IMR-90 (cell line): ENCODE measurements around the gene DPYD. TPM values are rescaled to one million over a fixed set of nuclear protein-coding genes. Genes with fewer than 3 reads are reported as not detected.

Experiments used
- ATAC-seq: fragments of 200-7000 bp; cut with Tn5 transposase; 2 replicates; pipeline ENCODE4 v1.9.1; 2020; ENCODE audit warnings: low read depth, mild to moderate bottlenecking, moderate library complexity
- BruUV-seq: library from RNA; stranded (reverse); fragments of 400-500 nt; replicated peaks from 2 replicates; lab custom pipeline; 2021; lab: Mats Ljungman, UMichigan
- CTCF ChIA-PET: fragments of 300-600 bp; formaldehyde crosslinking; extraction: SDS; loops from one replicate; lab custom pipeline; 2021; ENCODE audit warnings: antibody characterized with exemption; lab: Yijun Ruan, JAX
- POLR2A ChIA-PET: fragments of 300-600 bp; sonication (Branson Sonifier 250); formaldehyde crosslinking; loops from one replicate; lab custom pipeline; 2022; ENCODE audit warnings: antibody characterized with exemption; ENCODE audit not compliant: unreplicated experiment; lab: Charles Lee
- DNase-seq: peaks from one replicate; pipeline ENCODE4 v3.0.0; 2013
- H2AFZ ChIP-seq: replicated peaks from 2 replicates; pipeline ENCODE3; 2013; ENCODE audit warnings: low read length, mild to moderate bottlenecking; ENCODE audit not compliant: poor library complexity
- H2AK5ac ChIP-seq: 2 replicates; pipeline ENCODE4 v1.6.1; 2013; ENCODE audit warnings: low read depth, low read length, inconsistent platforms
- H2AK9ac ChIP-seq: replicated peaks from 2 replicates; pipeline ENCODE3; 2013; ENCODE audit warnings: mild to moderate bottlenecking, low read depth, low read length, moderate library complexity; ENCODE audit not compliant: poor library complexity
- H2BK120ac ChIP-seq: 2 replicates; pipeline ENCODE4 v1.6.1; 2013; ENCODE audit warnings: low read depth, low read length, inconsistent platforms
- H2BK15ac ChIP-seq: 3 replicates; pipeline ENCODE4 v1.6.1; 2013; ENCODE audit warnings: low read depth, low read length, inconsistent platforms
- H2BK20ac ChIP-seq: 2 replicates; pipeline ENCODE4 v1.6.1; 2013; ENCODE audit warnings: low read depth, mild to moderate bottlenecking, inconsistent platforms, low read length, moderate library complexity
- H2BK5ac ChIP-seq: 2 replicates; pipeline ENCODE4 v1.6.1; 2013; ENCODE audit warnings: mild to moderate bottlenecking, low read depth, low read length, inconsistent platforms; ENCODE audit not compliant: poor library complexity, severe bottlenecking
- H3K14ac ChIP-seq: replicated peaks from 2 replicates; pipeline ENCODE4 v1.6.1; 2013; ENCODE audit warnings: low read depth, low read length, inconsistent platforms
- H3K18ac ChIP-seq: 2 replicates; pipeline ENCODE4 v1.6.1; 2013; ENCODE audit warnings: low read depth, low read length, control low read depth
- H3K23ac ChIP-seq: 2 replicates; pipeline ENCODE4 v1.6.1; 2013; ENCODE audit warnings: low read depth, low read length, inconsistent platforms
- H3K27ac ChIP-seq: 2 replicates; pipeline ENCODE4 v1.5.1; 2013; ENCODE audit warnings: mild to moderate bottlenecking, control low read depth, low read length; ENCODE audit not compliant: insufficient read depth
- H3K27me3 ChIP-seq: 2 replicates; pipeline ENCODE4 v1.6.1; 2013; ENCODE audit warnings: low read length; ENCODE audit not compliant: control insufficient read depth, insufficient read depth
- H3K36me3 ChIP-seq: 2 replicates; pipeline ENCODE4 v1.6.1; 2013; ENCODE audit warnings: low read length, mixed read lengths; ENCODE audit not compliant: control insufficient read depth, insufficient read depth
- H3K4ac ChIP-seq: 2 replicates; pipeline ENCODE4 v1.6.1; 2013; ENCODE audit warnings: low read depth, low read length, inconsistent platforms
- H3K4me1 ChIP-seq: 2 replicates; pipeline ENCODE4 v1.6.1; 2013; ENCODE audit warnings: low read length, mixed read lengths; ENCODE audit not compliant: control insufficient read depth, insufficient read depth
- H3K4me2 ChIP-seq: 2 replicates; pipeline ENCODE4 v1.6.1; 2013; ENCODE audit warnings: low read depth, mild to moderate bottlenecking, control low read depth, low read length, moderate library complexity
- H3K4me3 ChIP-seq: 2 replicates; pipeline ENCODE4 v1.5.1; 2013; ENCODE audit warnings: low read depth, mild to moderate bottlenecking, control low read depth, low read length, moderate library complexity; ENCODE audit not compliant: insufficient read depth
- H3K56ac ChIP-seq: 2 replicates; pipeline ENCODE4 v1.6.1; 2013; ENCODE audit warnings: low read length, inconsistent platforms; ENCODE audit not compliant: insufficient read depth; ENCODE audit errors: extremely low read depth
- H3K79me1 ChIP-seq, 2 experiments: 2 replicates each; pipeline ENCODE4 v1.6.1; 2013; ENCODE audit warnings: low read length in 2 of 2, inconsistent platforms in 1 of 2, low read depth in 1 of 2
- H3K9ac ChIP-seq: 2 replicates; pipeline ENCODE4 v1.6.1; 2013; ENCODE audit warnings: low read depth, low read length, control low read depth
- H3K9me1 ChIP-seq: 2 replicates; pipeline ENCODE4 v1.6.1; 2013; ENCODE audit warnings: low read length, inconsistent platforms; ENCODE audit not compliant: insufficient read depth
- H3K9me3 ChIP-seq: 2 replicates; pipeline ENCODE4 v1.6.1; 2013; ENCODE audit warnings: low read length; ENCODE audit not compliant: control insufficient read depth, insufficient read depth
- H4K20me1 ChIP-seq: 2 replicates; pipeline ENCODE4 v1.6.1; 2013; ENCODE audit warnings: low read length, inconsistent platforms; ENCODE audit not compliant: insufficient read depth
- H4K5ac ChIP-seq: 2 replicates; pipeline ENCODE4 v1.6.1; 2013; ENCODE audit warnings: mild to moderate bottlenecking, low read depth, low read length, control low read depth
- H4K8ac ChIP-seq, 2 experiments: 2 replicates each; pipeline ENCODE4 v1.6.1; 2013; ENCODE audit warnings: low read depth in 2 of 2, low read length in 2 of 2, control low read depth in 1 of 2, inconsistent platforms in 1 of 2
- H4K91ac ChIP-seq: 2 replicates; pipeline ENCODE4 v1.6.1; 2013; ENCODE audit warnings: low read depth, low read length, inconsistent platforms; ENCODE audit not compliant: insufficient read depth
- BHLHE40 ChIP-seq: fragments of 150-350 bp; IDR thresholded peaks from 2 replicates; pipeline ENCODE4 v1.6.1; 2016; ENCODE audit warnings: mild to moderate bottlenecking, low read depth, low read length
- CEBPB ChIP-seq: IDR thresholded peaks from 2 replicates; pipeline ENCODE4 v1.6.1; 2012; ENCODE audit warnings: low read depth, low read length, improper control_type of control experiment
- CHD1 ChIP-seq: IDR thresholded peaks from 2 replicates; pipeline ENCODE4 v1.6.1; 2012; ENCODE audit warnings: low read depth, low read length, improper control_type of control experiment
- FOS ChIP-seq: fragments of 150-350 bp; IDR thresholded peaks from 2 replicates; pipeline ENCODE4 v1.6.1; 2016; ENCODE audit warnings: low read depth, low read length
- MAFK ChIP-seq: IDR thresholded peaks from 2 replicates; pipeline ENCODE4 v1.6.1; 2012; ENCODE audit warnings: low read depth, low read length, improper control_type of control experiment
- MAZ ChIP-seq: IDR thresholded peaks from 2 replicates; pipeline ENCODE4 v1.6.1; 2012; ENCODE audit warnings: low read depth, mild to moderate bottlenecking, low read length, improper control_type of control experiment, moderate library complexity, borderline replicate concordance
- MXI1 ChIP-seq: IDR thresholded peaks from 2 replicates; pipeline ENCODE4 v1.6.1; 2012; ENCODE audit warnings: low read depth, mild to moderate bottlenecking, low read length, moderate library complexity, borderline replicate concordance
- NFE2L2 ChIP-seq: fragments of 150-350 bp; IDR thresholded peaks from 2 replicates; pipeline ENCODE4 v1.6.1; 2016; ENCODE audit warnings: low read depth, mild to moderate bottlenecking, low read length
- POLR2A ChIP-seq: IDR thresholded peaks from 2 replicates; pipeline ENCODE4 v1.6.1; 2012; ENCODE audit warnings: mild to moderate bottlenecking, low read depth, low read length
- RAD21 ChIP-seq: IDR thresholded peaks from 2 replicates; pipeline ENCODE4 v1.6.1; 2012; ENCODE audit warnings: low read length, improper control_type of control experiment
- RCOR1 ChIP-seq: IDR thresholded peaks from 2 replicates; pipeline ENCODE4 v1.6.1; 2012; ENCODE audit warnings: mild to moderate bottlenecking, low read length, improper control_type of control experiment; ENCODE audit not compliant: insufficient replicate concordance
- RFX5 ChIP-seq: IDR thresholded peaks from 2 replicates; pipeline ENCODE4 v1.8.0; 2012; ENCODE audit warnings: low read depth, mild to moderate bottlenecking, low read length, moderate library complexity
- SMC3 ChIP-seq: fragments of 150-350 bp; IDR thresholded peaks from 2 replicates; pipeline ENCODE4 v1.6.1; 2016; ENCODE audit warnings: low read depth, mild to moderate bottlenecking, antibody characterized with exemption, low read length, moderate library complexity
- USF2 ChIP-seq: fragments of 150-350 bp; IDR thresholded peaks from 2 replicates; pipeline ENCODE4 v1.6.1; 2017; ENCODE audit warnings: mild to moderate bottlenecking, antibody characterized with exemption, low read length, low read depth
- WGBS, 2 experiments: methylation state at CpG; one replicate each; pipeline versions ENCODE4 v1.1.5 to v1.1.7; 2013; ENCODE audit warnings: missing lambda C conversion rate in 2 of 2; ENCODE audit not compliant: insufficient read length in 1 of 2; ENCODE audit errors: extremely low coverage in 2 of 2; 5-methylcytosine and 5-hydroxymethylcytosine counted together
- dilution Hi-C: fragments of 300-500 bp; cut with HindIII; formaldehyde crosslinking; loops from one replicate; pipeline ENCODE4 v1.14.3; 2018; ENCODE audit warnings: low sequenced_read_pairs; ENCODE audit not compliant: unreplicated experiment
- in situ Hi-C: fragments of 300-500 bp; cut with MboI; formaldehyde crosslinking; loops from 3 replicates; pipeline ENCODE4 v1.14.3; 2019; ENCODE audit warnings: low sequenced_read_pairs, inconsistent platforms, mixed read lengths
- intact Hi-C: fragments of 100-400 bp; cut with micrococcal nuclease; formaldehyde crosslinking; loops from 2 replicates; pipeline ENCODE4 v1.10.0; 2022
- polyA plus RNA-seq, 3 experiments: library from polyadenylated mRNA; depleted of rRNA; stranded (reverse); fragments of >200 nt; gene quantifications; 2 replicates each; pipeline ENCODE4 v1.2.3, GENCODE V29; 2012; ENCODE audit warnings: low replicate concordance in 1 of 3
- total RNA-seq: library from RNA; depleted of rRNA; stranded (reverse); fragments of >200 nt; gene quantifications from 2 replicates; pipeline ENCODE4 v1.2.3, GENCODE V29; 2012
- TF ChIP-seq, protein P1 (sequence below): conservative IDR thresholded peaks from 2 replicates; pipeline ENCODE4 v1.5.1; 2012; ENCODE audit warnings: mild to moderate bottlenecking, low read depth, low read length, improper control_type of control experiment
- TF ChIP-seq, protein P2 (sequence below): fragments of 150-350 bp; IDR thresholded peaks from 2 replicates; pipeline ENCODE4 v1.6.1; 2016; ENCODE audit warnings: low read depth, mild to moderate bottlenecking, low read length, moderate library complexity, borderline replicate concordance

Gene DPYD
- total and polyA plus RNA-seq, 2 of the 4 experiments (the other 2 are of a cell fraction) = 9.3 to 47.3 TPM

DNA sequence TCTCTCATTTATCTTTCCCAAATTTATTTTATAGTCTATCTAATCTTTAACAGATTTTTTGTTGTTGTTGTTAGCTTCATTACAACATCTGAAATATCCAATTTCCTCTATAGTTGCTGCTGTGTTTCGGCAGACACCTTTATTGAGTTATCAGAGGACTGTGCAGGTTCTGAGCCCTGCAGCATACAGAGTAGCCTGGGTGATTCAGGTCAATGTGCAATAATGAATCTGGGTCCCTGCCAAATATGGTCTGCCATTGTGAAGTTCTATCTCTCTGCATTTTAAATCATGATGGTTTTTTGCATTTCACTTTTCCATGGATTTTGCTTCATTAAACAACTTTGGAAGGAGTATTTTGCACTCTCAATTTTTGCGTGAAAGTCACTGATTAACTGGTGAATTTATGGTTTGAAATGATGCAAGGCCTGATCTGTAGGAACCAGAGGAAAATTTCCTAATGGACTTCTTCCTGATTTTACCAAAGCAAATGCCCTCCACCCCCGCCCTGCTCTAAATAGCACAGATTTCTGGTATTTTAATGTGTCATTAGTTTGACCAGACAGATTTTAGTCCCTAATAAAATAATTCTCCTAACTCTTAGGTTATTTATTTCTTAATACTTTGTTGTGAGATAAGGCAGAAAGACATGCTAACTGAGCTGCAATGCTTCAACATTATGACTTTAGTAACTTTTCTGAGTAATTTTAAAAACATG is 797.0 kb downstream of the DPYD start:
- no peak overlapping the region for H2BK20ac ChIP-seq
- no peak for TF ChIP-seq SMC3
- TF ChIP-seq, protein P1, sequence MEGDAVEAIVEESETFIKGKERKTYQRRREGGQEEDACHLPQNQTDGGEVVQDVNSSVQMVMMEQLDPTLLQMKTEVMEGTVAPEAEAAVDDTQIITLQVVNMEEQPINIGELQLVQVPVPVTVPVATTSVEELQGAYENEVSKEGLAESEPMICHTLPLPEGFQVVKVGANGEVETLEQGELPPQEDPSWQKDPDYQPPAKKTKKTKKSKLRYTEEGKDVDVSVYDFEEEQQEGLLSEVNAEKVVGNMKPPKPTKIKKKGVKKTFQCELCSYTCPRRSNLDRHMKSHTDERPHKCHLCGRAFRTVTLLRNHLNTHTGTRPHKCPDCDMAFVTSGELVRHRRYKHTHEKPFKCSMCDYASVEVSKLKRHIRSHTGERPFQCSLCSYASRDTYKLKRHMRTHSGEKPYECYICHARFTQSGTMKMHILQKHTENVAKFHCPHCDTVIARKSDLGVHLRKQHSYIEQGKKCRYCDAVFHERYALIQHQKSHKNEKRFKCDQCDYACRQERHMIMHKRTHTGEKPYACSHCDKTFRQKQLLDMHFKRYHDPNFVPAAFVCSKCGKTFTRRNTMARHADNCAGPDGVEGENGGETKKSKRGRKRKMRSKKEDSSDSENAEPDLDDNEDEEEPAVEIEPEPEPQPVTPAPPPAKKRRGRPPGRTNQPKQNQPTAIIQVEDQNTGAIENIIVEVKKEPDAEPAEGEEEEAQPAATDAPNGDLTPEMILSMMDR = no peak
- TF ChIP-seq, protein P2, sequence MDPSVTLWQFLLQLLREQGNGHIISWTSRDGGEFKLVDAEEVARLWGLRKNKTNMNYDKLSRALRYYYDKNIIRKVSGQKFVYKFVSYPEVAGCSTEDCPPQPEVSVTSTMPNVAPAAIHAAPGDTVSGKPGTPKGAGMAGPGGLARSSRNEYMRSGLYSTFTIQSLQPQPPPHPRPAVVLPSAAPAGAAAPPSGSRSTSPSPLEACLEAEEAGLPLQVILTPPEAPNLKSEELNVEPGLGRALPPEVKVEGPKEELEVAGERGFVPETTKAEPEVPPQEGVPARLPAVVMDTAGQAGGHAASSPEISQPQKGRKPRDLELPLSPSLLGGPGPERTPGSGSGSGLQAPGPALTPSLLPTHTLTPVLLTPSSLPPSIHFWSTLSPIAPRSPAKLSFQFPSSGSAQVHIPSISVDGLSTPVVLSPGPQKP = no peak
- TF ChIP-seq RFX5 = no peak
- no peak for TF ChIP-seq MAFK
- TF ChIP-seq POLR2A = no peak
- no peak for TF ChIP-seq MXI1
- TF ChIP-seq RCOR1 = no peak
- TF ChIP-seq CHD1 = no peak
- no peak for TF ChIP-seq CEBPB
- TF ChIP-seq BHLHE40 = no peak
- no peak for TF ChIP-seq MAZ
- no peak for TF ChIP-seq NFE2L2
- no peak for TF ChIP-seq USF2
- TF ChIP-seq RAD21 = no peak
- no peak for TF ChIP-seq FOS
- H3K14ac ChIP-seq = no peak overlapping the region
- H4K5ac ChIP-seq = no peak overlapping the region
- CTCF ChIA-PET = interaction anchor here (0.6 kb wide), 1 partner anchor 26 kb away, joined by 4 read pairs; no protein-coding TSS in a partner anchor
- POLR2A ChIA-PET = no interaction called here
- H3K4me2 ChIP-seq = no peak overlapping the region
- H4K8ac ChIP-seq = no peak overlapping the region
- dilution Hi-C loops = no loop called here
- H4K20me1 ChIP-seq = no peaks in the 10 kb centered on the region
- H2AK9ac ChIP-seq = no peak overlapping the region
- no peaks in the 10 kb centered on the region for H3K36me3 ChIP-seq
- H2BK15ac ChIP-seq = no peak overlapping the region
- H4K91ac ChIP-seq = no peak overlapping the region
- WGBS, 2 experiments = no CpG with 5 or more reads among the region's 3 CpGs
- no peak overlapping the region for H3K18ac ChIP-seq
- H2AFZ ChIP-seq = no peak overlapping the region
- in situ Hi-C loops = no loop called here
- H3K4me3 ChIP-seq = no peak overlapping the region
- no peak overlapping the region for H3K27ac ChIP-seq
- H3K9ac ChIP-seq = no peak overlapping the region
- DNase-seq (no peak), ATAC-seq (no peak)
- no peaks in the 10 kb centered on the region; the same call in 1 of the 2 replicates for H3K9me3 ChIP-seq
- H2AK5ac ChIP-seq = no peak overlapping the region
- peaks cover 2% of the 10 kb centered on the region; the same call in 1 of the 2 replicates for H3K4me1 ChIP-seq
- H2BK120ac ChIP-seq = no peak overlapping the region
- intact Hi-C loops = no loop called here
- H3K23ac ChIP-seq = no peak overlapping the region
- H3K56ac ChIP-seq = no peak overlapping the region
- no peak overlapping the region for H2BK5ac ChIP-seq
- no peaks in the 10 kb centered on the region for H3K79me1 ChIP-seq
- BruUV-seq = no TSS peak
- no peaks in the 10 kb centered on the region for H3K27me3 ChIP-seq
- H3K4ac ChIP-seq = no peak overlapping the region
- H3K9me1 ChIP-seq = no peaks in the 10 kb centered on the region
